Mesenteric fat pad (tissue), 1 donor: ENCODE data around the gene MSH2. TPM values are rescaled to one million over a fixed set of nuclear protein-coding genes. Genes with fewer than 3 reads are reported as not detected.
"Not testable (repeated sequence)": the region's sequence is repeated elsewhere in the genome, so short reads cannot be mapped to it uniquely, and the experiment has no call there.

Source experiments
- DNase-seq: peaks from one replicate; pipeline ENCODE4 v3.0.0-alpha.2; 2020; ENCODE audit warnings: low spot score
- long read RNA-seq: library from polyadenylated mRNA; unstranded; transcript quantifications from one replicate; pipeline ENCODE4 v2.0.0, GENCODE V29; 2020
- total RNA-seq: library from RNA; stranded (reverse); fragmentation: NEBNext Ultra II Directional; extraction: Animal tissue kit (Norgen Biotek cat#: 25700); gene quantifications from one replicate; pipeline ENCODE4 v1.2.1, GENCODE V29; 2021
- donor health status: DM: yes; HTN: yes; CAD: no.

Gene MSH2
- 8.3 TPM for total RNA-seq
- long read RNA-seq, transcript MSH2-201 (16 exons, 3,307 nt) = major isoform, 6 of 11 reads
- long read RNA-seq, partial matches to known transcripts = 2 of 11 reads
- long read RNA-seq, other reads (novel, unspliced or antisense) = 3 of 11 reads

- DNase-seq = peak; percentile 96
Observed at GRCh38 chr2:47402805-47403608, at the start of gene MSH2. MSH2 (plus strand) TSS chr2:47403156; CDS start chr2:47403192, 36 bp downstream.

DNA sequence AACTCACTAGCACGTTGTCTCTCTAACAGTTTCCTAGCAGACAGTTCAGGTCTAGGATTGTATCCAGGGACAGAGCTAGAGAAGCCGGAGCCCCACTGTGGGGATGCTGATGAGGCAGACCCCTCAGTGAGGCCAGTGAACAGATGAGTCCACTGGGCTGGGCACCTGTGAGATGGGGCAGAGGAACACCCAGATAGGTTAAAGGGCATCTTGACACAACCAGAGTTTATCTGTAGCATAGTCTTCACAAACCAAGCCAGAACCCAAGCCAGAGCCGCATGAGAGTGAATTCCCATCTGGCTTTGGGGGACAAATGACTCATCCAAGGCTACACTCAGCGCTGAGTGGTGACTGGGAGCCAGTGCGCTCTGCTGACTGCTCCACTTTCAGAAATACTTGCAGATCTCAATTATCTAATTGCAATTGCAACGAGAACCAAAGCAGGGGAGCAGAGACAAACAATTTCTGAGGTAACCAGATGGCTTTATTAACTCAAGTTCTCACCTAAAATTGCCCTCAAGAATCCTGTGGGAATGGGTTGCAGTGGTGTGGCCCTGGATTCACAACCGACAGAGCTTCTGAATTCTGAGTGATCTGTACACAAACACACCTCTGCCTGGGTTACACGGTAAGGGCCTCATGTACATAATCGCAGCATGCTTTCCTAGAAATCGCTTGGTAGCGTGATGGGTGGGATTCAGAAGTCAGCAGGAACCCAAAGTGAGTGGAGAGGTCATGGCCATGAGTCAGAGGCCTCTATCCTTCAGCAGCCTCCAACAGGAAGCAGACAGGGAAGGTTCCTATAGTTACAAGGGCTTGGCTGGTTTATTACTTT, 48.7 kb upstream of the MSH2 start:
- DNase-seq = peak; percentile 68

DNA sequence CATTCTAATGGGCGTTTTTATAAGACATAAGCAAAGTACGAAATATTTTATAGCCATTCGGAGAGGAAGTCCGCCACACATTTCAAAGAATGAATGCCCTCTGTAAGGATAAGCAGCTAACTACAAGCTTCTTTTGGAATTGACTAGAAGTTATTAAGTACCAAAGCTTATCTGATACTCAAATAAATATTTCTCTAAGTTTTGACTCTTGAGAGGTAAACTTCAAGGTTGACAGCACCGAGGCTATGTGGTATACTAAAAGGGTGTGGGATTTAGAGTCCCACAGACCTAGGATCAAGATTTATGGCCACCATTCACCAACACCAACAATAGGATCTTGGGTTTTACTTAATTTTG, 48.1 kb upstream of the MSH2 start:
- no peak for DNase-seq

GRCh38 chr2:47357483-47357882, 45.5 kb upstream of the MSH2 start:
- no peak for DNase-seq

DNA sequence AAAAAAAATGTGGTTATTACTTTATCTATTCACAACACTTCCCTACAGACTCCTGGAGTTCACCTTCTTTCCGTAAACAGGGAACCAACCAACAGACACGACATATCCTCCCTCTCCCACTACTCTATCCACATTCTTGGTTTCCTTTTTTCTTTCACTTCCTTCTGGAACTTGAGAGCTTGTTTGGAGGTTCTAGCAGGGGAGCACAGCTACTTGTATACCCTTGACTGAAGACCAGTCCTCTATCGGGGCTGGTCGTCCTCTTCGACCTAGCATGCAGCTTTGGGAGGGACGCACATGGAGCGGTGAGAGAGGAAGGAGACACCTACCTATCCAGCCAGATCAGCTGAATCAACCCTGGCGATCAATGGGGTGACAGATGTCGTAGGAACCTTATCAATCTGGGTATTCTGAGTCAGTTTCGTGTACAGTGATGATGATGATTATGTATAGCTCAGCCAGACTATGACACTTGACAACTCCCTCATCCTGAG, 43.5 kb upstream of the MSH2 start:
- no peak for DNase-seq

DNA sequence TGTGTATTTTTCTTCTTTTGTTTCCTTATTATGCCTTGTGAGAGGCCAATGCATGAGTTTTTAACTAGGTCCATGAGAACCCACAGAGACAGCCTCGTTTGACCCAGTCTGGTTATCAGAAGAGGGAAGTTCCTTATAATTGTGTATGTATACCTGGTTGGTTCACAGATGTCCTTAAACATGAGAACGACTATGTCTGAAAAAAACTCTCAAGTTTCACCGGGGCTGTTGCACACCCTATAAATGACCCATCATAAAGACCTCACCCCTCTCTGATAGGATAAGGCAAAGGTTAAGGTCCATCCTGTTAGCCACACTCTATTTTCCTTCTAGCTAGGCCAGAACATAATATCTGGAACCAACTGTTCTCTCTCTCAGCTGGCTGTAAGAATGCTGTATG, 42.7 kb upstream of the MSH2 start:
- no peak for DNase-seq

DNA sequence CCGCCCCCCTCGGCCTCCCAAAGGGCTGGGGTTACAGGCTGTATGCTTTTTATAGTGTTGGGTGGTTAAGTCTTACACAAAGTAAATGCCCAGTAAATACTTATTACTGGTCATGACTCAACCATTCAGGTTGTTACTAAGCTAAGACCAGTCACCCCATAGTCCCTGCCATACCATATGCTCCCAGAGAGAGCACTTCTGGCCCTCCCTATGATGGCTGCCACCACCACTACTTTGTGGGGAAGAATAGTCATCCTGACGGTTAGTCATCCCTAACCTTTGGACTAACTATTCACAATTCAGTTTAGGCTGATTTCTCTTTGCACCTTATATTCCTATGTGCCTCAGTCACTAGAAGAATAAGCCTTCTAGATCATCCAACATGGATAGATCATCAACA, 42.0 kb upstream of the MSH2 start:
- DNase-seq = peak; percentile 28

- DNase-seq = not testable (repeated sequence)
Observed at GRCh38 chr2:47361505-47362229, 41.3 kb upstream of the MSH2 start.

DNA sequence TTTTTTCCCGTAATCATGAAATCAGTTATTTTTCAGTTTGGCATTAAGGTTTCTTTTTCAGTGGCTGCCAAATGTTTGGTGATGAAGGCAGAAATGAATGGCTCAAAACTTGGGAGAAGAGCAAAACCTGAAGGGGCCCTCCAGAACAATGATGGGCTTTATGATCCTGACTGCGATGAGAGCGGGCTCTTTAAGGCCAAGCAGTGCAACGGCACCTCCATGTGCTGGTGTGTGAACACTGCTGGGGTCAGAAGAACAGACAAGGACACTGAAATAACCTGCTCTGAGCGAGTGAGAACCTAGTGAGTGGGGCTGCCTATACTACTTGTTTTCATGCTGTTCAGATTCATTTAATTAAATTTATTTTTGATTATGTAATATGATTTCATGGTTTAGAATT, 29.2 kb upstream of the MSH2 start:
- peak; percentile 18 for DNase-seq

DNA sequence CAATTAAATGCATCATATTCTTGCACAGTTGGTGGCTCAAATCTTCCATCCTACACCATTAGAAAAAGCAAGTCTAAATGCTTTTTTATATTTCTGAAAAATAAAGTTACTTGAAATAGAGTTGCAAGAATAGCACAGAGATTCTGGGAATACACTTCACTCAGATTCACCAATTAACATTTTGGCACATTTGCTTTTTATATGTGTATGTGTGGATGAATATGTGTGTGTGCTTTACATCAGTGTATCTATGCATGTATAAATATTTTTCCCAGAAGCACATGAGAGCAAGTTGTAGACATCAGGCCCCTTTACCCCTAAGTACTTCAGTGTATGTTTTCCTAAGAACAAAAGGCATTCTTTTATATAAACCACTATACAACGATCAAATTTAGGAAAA, 27.6 kb upstream of the MSH2 start:
- no peak for DNase-seq

DNA sequence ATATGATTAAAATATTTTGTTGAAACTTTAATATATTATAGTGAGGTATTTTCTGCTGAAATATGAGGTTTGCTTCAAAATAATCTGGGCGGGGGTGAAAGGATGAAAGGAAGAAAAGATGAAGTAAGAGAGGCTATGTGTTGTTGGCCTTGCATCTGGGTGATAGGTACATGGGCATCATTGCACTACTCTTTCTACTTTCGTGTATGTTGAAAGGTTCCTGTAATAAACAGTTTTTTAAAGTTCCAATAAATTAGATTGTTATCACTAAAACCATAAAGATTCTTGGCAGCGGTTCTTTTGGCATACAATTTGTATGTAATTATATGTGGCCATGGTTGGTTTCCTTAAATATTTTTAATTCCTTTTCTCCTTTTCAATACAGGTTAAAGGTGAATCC, 23.6 kb upstream of the MSH2 start:
- no peak for DNase-seq

GRCh38 chr2:47381408-47381807, 21.5 kb upstream of the MSH2 start:
- DNase-seq = peak; percentile 2

DNA sequence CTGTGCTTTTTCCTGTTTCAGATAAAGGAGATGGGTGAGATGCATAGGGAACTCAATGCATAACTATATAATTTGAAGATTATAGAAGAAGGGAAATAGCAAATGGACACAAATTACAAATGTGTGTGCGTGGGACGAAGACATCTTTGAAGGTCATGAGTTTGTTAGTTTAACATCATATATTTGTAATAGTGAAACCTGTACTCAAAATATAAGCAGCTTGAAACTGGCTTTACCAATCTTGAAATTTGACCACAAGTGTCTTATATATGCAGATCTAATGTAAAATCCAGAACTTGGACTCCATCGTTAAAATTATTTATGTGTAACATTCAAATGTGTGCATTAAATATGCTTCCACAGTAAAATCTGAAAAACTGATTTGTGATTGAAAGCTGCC, 16.4 kb upstream of the MSH2 start:
- no peak for DNase-seq

DNA sequence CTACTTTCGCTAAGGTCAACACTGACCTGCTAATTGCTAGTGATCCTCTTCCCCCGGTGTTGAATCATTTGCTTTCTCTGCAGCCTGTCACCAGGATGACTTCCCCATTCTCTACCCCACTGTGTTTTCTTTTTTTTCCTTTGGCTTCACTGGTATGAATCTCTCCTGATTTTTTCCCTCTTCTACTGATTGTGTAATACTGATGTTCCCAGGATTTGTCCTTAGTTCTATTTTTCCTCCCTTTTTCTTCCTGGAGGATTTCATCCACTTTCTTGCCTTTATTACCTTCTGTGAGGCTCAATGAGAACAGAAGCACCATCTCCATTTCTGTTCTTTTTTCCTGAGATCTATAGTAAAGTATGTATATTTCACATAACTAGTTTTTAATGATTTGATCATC, 14.1 kb upstream of the MSH2 start:
- DNase-seq = no peak

- DNase-seq = peak; percentile 73
Observed at GRCh38 chr2:47389692-47390091, 13.3 kb upstream of the MSH2 start.

GRCh38 chr2:47401789-47402554, 984 bp upstream of the MSH2 start:
- no peak for DNase-seq

DNA sequence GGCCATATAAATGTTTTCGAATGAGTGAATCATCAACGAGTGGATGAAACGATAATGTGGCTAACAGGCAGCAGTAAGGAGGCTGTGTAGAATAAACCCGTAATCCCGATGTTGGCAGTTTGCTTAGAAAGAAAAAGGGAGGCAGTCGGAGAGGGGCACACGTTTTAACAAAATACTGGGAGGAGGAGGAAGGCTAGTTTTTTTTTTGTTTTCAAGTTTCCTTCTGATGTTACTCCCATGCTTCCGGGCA, 476 bp upstream of the MSH2 start:
- DNase-seq = no peak

GRCh38 chr2:47403609-47404193, 745 bp downstream of the MSH2 start:
- DNase-seq = no peak

- DNase-seq = no peak
Observed at GRCh38 chr2:47404356-47404755, 1.4 kb downstream of the MSH2 start.

GRCh38 chr2:47405757-47406156, 2.8 kb downstream of the MSH2 start:
- DNase-seq = no peak
